8988T (cell line): Measurements from ENCODE around the gene GLI3.

Experiments used
- DNase-seq: peaks from one replicate; pipeline ENCODE4 v3.0.0; 2011

The GLI3 gene

DNA sequence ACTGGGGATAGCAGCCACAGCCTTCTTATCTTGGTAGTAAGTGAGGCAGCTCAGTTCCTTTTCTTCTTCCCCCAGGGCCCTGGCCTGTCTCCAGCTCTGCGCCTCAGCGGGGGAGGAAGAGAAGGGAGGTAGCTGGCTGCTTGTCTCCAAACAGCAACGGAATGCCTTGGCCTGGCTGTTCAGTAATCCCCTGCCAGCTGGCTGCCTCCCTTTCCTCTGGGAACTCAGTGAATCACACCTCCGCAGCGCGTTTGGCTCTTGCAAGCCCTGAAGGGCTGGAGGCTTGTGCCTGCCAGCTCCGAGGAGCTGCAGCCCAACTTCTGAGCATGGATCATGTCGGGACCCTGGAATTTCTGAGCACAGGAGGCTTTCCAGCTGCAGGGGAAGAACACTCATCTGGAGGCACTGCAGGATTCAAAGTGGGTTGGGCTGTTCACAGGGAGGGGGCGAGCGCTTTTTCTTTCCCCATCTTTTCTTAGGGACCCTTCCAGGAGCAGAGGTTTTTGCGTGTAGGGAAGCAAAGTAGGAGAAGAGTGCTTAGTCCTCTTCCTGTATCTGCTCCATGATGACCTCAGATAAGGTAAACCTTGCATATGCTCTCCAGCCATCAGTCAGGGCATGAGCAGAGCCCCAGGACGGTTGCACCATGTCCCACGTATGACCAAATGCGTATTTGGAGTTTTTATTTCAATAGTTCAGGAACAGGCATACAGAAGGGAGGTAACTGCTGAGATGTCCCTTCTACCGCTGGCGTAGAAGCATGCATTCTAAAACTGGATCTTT lies 280.9 kb downstream of the GLI3 start:
- DNase-seq: no peak

DNA sequence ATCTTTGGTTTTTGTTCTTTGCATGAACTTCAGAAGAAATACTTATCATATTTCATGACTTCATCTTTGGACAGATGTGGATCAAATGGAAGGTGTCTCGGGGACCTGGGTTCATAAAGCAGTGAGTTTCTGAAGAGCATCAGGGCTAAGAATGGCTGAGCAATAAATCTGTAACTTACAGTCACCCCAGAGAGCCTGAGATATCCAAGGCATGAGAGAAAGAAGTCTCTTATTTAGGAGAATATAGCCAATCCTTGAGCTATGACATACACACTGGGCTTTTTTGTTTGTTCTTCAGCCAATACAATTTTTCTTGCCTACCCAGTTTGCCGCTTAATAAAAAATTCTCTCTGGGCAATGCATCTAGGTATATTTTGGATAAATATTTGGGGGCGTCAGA lies 281.6 kb downstream of the GLI3 start:
- no peak for DNase-seq

DNA sequence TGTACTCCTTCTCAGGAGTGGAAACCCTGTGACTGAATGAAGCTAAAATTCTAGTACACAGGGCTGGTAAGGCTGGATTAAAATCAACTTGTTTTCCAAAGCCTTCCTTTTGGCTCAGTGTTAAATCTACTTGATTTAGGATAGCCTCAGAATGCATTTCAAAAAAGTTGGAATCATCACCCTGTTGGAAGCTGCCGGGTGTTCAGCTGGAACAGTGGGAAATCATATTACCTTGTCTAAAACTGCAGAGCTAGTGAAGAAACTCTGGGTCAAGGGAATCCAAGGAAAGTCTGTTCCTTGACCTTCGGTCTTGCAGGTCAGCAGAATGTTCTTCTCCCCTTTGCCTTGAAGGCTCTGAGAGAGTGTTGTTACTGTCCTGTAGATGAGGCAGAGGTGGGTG lies 282.0 kb downstream of the GLI3 start:
- no peak for DNase-seq

DNA sequence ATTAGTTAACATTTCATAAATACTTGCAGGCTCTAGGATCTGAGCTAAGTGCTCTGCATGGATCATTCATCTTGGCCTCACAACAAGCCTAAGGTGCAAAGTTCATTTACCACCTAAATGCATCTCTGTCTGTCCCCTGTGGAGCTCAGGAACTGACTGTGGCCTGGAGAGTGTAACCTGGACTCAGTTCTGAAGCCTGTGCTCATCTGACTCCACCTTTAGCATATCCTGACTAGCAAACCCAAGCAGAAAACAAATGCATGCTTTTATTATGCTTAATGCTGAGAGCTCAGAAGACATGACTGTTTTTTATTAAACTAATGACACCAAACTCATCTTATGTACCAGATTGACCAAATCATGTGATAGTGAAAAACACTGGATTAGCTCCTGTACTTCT lies 288.5 kb downstream of the GLI3 start:
- no peak for DNase-seq

DNA sequence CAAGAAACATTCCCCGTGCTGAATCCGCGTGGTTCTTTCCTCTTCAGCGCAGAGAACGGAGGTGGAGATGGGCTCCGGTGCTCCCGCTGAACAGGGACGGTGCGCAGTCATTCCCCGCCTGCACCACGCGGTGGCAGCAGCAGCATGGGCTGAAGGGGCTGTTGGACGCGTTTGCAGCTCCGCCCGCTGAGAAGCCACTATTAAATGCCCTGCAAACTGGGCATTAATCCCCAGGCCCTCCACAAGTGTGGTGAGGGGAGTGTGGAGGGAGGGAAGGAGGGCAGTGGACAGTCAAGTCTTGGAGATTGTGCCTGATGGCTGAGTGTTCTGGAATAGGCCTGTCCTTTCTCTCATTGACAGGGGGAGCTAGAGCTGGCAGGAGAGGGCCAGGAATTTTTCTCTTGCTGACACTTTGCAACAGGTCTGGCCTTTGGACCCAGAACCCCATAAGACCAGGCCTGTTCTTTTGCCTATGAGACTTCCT lies 293.9 kb downstream of the GLI3 start:
- DNase-seq: peak; percentile 34

DNA sequence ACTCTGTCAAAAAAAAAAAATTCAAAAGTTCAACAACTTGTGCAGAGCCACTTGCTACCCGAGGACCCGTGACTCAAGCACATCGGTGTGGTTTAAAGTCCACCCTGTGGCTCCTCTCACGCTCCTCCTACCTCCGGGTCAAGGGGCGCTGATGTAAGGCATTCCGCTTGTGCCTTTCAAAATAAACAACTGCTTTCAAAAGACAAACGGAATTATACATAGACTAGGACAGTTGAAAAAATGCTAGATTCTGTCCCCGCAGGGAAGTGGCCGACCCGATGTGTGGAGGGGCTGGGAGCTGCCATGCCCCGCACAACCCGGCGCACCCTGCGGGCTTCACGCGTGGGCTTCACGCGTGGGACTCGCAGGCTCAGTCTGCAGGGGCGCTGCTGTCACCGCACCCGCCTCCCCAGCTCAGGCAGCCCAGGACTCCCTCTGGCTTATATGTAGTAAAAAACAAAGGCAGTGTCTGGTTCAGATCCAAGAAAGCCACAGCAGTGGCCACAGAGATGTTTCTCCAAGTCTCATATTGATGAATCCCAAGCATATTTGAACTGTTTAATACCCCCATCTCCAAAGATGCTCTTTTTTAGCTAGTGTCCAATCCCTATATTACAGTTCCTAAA lies 294.4 kb downstream of the GLI3 start:
- no peak for DNase-seq

DNA sequence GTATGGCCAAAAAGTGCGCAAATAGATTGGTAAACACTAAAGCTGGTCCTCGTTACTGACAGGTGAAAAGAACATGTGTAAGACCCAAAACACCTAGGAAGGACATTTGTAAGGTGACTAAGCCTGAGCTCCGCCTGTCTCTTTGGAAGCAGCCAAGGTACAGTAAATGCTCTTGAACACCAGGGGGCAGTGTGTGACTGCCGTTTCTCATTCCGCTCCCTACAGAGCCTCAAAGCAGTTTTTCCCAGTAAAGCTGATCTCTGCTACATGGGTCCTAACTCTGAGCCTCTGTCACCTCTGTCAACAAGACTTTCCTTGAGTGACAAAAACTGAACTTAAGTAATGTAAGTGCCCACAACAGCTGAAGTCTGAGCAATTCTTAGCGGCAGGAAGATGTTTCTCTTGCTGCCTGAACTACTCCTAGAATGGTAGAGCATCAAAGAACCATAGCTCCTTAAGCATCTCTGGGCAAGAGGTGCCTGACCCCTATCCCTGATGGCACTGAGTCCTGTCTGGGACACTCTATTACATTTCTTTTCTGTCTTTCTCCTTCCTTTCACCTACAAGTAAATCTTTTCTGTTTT lies 296.2 kb downstream of the GLI3 start:
- no peak for DNase-seq

DNA sequence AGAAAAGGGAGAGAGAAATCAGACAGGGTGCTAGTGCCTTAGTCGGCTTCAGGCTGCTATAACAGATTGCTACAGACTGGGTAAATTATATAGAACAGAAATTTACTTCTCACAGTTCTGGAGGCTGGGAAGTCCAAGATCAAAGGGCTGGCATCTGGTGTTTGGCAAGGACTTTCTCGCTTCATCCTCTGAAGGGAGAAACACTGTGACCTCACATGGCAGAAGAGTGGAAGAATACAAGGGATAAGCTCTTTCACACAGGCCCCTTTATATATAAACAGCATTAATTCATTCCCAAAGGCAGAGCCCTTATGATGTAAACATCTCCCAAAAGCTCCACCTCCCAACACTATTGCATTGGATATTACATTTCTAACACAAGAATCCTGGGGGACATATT lies 298.6 kb downstream of the GLI3 start:
- no peak for DNase-seq

DNA sequence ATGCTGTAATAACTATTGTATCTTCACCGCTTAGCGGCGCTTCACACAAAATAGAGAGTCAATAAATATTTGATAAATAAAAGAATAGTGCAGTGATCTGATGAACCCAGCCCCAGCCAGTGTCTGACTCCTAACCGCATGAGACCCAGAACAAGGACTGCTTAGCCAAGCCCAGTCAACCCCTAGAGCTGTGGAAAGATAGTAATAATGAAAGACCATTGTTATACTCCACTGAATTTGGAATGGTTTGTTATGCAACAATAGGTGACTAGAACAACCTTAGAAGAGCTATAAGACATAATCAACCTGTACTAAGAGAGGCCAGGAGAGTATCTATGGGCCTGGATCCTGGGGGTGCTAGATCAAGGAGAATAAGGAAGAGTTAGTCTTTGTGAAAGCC lies 303.6 kb downstream of the GLI3 start:
- DNase-seq: no peak

DNA sequence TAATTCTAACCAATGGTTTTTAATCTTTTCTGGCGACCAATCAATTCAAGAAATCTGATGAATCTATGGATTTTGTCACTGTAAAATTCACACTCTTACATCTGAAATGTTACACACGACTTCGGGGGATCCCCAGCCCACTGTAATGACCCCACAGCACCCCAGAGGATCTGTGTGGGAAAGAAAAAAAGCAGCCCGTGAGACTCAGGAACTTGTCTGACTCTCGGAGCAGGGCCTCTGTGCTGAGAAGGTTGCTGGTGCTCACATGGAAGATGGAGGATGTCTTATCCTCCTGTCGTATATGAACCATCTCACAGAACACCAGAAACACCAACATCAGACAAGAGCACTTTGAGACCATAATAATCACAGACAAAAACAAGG lies 305.8 kb downstream of the GLI3 start:
- no peak for DNase-seq

DNA sequence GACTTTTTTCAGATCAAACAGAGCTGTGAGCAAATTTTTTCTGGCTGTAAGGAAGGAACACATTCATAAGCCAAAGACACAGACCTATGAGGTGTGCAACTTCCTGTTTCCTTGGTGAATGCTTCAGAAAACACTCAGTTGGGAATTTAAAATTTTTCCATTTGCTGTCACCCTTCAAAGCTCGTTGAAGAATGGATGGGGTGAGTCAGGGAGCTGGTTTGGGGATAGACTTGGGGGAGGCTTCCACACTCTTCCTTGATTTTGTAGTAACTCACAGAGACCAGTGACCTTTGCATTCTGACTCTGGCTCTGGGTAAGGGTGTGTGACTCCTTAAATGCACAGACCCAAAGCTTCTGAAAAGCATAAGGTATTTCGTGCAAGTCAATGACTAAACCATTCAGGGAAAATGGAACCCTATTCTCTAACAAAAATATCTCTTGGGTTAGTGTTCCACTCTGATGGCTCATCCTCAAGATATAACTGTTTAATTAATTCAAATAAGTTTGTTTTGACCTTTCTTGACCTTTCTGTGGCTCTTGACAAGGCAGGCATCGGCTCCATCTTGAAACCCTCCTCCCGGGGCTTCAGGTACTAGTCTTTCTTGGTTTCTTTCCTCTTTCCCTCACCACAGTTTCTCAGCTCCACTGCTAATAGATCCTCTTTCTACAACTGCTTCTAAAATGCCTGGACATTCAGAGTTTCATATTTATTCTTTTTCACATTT lies 306.3 kb downstream of the GLI3 start:
- no peak for DNase-seq

DNA sequence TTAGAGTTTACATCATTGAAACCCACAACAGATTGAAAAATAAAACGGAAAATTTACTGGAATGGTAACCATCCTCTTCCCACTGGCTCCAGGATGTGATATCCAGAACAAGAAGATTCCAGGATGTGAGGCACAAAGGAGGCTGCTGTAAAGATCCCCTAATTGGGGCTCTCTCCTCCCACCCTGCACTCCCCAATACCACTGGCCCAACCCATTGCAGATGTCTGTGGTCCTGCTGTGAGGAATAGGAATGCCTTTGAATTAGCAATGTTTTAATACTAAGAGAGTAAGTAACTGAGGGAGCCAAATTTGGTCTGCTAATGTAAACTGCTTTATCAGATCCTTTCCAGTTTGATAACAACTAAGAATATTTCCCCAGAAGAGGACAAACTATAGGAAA lies 308.2 kb downstream of the GLI3 start:
- no peak for DNase-seq

DNA sequence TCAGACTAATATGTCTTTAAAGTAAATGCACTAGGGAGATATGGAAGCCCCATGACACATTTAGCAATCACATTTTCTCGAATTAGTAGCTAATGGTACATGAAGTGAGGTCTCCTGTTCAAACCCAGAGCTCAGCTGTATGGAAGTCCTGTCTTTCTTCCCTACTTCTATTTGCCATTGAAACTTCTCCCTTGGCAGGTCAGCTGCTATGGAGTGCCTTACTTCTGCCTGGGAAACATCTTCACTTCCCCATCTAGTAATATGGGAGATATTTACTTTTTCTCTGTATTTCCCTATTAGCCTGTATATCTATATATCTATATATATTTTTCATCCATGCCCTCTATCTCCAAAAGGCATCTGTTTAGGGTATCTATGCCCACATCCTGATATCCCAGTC lies 308.8 kb downstream of the GLI3 start:
- DNase-seq: no peak

DNA sequence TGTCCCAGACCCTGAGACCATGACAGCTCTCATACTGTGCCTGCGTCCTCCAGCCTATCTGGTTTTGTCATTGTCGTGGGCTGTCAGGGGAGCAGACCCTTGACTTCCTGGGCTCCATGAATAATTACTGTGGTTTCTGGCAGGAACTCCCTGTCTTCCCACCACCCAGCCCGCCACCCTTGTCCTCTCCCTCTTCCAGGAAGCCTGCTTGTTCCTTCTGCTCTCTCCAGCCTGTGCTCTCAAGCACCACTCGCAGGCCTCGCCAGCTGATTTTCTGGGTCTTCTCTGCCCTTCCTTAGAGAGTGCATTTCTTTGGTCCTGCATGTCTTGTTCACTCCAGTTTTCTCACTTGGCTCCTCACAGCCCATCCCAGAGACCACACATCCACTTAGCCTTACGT lies 309.6 kb downstream of the GLI3 start:
- DNase-seq: no peak

DNA sequence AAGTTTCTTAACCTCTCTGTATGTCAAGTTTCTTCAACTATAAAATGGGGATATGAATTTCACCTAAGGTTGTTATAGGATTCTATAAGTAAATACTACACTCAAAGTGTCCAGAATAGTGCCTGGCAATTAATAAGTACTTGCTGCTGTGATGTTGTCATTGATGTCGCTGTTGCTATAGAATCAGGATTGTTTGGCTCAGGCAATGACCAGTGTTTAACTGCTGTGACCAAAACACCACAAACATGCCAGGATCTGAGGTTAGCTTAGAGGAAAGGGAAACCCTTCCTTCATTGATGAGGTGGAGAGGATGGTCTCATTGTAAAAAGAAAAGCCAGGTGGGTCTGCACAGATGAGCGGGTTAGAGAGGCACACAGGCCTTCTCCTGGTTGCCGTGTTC lies 311.1 kb downstream of the GLI3 start:
- DNase-seq: no peak

DNA sequence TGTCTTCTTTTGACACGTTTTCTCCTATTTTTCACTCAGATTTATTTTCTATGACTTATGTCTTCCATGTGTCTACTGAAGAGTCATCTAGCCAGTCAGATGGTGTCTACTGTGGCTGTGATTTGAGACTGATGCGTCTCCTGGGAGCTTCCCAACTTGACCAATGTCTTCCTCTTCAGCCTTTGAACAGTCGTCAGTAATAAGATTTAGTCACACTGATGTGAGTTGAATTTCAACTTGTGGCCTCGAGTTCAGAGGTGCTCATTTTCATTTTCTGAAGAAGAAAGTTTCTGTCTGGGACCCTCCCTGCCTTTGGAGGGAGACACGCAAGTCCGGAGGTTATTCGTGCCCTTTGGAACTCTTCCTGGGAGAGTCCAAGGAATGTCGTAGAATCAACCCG lies 312.2 kb downstream of the GLI3 start:
- DNase-seq: no peak

DNA sequence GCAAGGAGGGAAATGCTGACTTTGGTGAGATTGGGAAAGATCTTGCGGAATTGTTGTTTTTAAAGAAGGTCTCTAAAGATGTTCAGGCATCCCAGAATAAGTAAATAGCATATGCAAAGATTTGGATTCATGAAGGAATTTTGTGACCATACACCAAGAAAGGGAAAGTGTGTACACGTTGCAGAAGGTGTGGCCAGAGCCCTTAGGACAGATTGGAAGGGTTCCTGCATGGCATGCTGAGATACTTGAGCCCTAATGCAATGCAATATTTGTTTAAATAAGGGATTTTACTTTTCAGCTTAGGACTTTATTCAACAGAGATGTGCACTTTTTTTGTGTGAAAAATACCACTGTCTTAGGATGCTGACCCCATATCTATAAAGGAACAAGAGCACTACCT lies 314.6 kb downstream of the GLI3 start:
- DNase-seq: no peak

DNA sequence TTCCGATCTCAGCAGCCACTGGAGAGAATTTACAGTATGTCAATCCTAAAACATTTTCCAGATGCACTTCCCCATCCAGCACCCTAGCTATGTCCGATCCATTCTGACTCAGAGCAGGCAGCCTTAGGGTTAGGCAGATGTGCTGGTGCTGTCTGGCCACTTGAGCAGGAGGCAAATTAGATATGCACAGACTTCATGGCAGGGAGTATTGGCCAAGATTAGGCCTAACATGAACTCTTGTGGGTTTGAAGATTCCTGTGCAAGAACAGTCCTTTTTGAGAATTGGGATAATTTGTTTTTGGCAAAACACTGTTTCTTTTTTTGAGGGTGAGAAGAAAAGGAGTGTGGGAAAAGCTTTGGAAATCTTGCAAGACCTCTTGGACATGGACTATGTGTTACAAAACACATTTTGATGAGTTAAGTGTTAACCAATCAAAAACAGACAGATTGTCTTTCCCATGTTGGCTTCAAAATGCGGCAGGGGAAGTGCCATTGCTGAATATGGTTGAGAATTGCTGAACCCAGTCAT lies 315.5 kb downstream of the GLI3 start:
- no peak for DNase-seq

DNA sequence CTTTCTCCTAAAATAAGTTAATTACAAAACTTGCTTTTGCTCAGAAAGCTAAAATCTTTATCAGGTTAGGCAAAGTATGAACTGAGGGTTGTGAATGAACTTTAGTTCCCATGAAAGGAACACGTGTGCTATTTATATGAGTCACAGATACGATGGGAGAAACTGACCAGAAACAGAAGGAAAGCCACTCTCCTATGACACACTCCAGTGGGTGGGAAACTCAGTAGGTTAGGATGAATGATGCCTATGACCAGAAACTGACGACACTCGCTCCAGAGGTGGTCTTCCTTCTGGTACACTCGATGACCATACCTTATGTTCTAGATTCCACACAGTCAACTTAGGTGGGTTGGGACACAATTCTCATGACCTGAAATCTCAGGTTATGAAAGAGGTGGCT lies 318.4 kb downstream of the GLI3 start:
- DNase-seq: no peak

DNA sequence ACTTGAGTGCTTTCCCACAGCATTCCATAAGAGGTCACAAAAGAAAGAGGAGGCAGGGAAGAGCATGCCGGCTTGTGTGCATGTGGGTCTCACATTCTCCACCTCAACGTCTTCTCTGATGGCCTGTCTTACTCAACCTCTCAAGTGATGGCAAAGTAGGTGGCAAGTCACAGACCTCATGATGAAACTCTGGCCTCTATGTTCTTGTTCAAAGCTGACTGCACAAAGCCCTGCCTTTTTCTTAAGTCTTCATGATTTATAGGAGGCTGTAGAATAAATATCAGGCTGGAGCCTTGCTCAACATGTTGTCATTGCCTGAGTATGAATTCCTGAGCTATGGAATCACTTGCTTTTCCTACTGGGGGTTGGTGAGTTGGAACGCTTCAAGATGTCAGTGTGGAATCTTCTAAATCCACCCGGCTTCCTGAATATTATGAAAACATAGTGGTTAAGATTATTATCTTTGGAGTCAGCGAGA lies 320.5 kb downstream of the GLI3 start:
- DNase-seq: no peak

DNA sequence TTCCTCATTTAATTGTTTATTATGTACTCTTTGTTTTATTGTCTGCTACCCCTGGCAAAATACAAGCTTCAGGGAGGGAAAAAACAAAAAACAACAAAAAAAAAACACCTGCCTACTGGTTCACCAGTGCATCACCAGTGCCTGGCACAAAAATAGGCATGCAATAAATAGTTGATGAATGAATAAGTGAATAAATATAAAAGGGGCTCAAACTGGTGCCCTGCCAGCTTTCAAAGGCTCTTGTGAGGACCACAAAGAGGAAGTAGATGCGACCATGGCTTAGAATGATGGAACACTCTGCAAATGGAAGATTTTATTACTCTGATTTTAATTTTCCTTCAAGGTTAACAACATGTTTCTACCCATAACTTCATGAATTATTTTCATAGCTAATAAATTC lies 321.1 kb downstream of the GLI3 start:
- DNase-seq: no peak

DNA sequence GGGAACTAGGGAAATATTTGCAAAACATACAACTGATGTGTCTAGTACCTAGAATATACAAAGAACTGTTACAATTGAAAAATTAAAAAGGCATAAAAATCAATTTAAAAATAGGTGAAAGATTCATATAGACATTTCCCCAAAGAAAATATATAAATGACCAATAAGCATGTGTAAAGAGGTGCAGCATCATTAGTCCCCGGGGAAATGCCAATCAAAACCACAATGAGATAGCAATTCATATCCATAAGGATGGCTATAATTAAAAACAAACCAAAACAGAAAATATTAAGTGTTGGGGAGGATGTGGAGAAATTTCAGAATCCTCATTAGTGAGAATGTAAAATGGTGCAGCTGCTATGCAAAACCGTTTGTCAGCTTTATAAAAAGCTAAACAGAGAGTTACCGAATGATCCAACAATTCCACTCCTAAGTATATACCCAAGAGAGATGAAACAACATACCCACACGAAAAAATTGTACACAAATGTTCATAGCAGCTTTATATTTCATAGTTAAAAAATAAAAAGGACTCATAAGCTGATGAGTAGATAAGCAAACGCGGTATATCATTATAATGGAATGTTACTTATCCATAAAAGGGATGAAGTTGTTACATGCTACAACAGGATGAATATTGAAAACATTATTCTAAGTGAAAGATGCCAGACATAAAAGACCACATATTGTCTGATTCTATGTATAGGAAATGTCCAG lies 324.0 kb downstream of the GLI3 start:
- no peak for DNase-seq

DNA sequence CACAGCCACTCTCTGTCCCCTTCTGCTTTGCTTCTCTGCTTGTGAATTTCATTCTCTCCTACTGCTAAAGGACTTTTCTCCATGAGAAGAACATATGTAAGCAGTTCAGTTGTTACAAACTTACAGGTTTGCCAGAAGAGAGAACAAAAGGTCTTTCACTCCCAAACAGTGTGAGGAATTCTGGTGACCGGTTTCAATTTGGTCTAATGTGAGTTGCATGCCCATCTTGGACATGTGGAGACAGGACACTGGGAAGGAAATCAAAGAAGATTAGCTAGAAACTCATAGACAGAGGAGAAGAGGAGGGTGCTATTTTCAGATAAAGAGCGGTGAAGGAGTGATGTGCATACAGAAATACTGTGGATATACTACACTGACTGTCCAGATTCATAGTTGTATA lies 324.6 kb downstream of the GLI3 start:
- no peak for DNase-seq
